GM12878 (cell line): ENCODE data around the gene RNFT2.

Experiments
- EZH2 ChIP-seq: IDR thresholded peaks from 2 replicates; pipeline ENCODE4 v1.6.1; 2012; ENCODE audit warnings: low read depth, mild to moderate bottlenecking, control low read depth, inconsistent platforms, low read length, borderline replicate concordance; ENCODE audit not compliant: control insufficient read depth
- SP1 ChIP-seq: IDR thresholded peaks from one replicate; pipeline ENCODE4 v1.6.1; 2011; ENCODE audit warnings: low read depth, low read length
- SRF ChIP-seq, 2 experiments: IDR thresholded peaks; 2 replicates each; pipeline ENCODE4 v1.6.1; 2011; ENCODE audit warnings: low read depth in 2 of 2, low read length in 2 of 2, mild to moderate bottlenecking in 1 of 2, moderate library complexity in 1 of 2
- TF ChIP-seq, protein P1 (sequence below): IDR thresholded peaks from 2 replicates; pipeline ENCODE4 v1.6.1; 2012; ENCODE audit warnings: improper control_type of control experiment, low read depth, low read length; ENCODE audit not compliant: insufficient replicate concordance
- TF ChIP-seq, protein P2 (sequence below): IDR thresholded peaks from 2 replicates; pipeline ENCODE4 v1.6.1; 2012; ENCODE audit warnings: low read depth, low read length, improper control_type of control experiment
- TF ChIP-seq, protein P3 (sequence below), 3 experiments: IDR thresholded peaks in 2 of 3; conservative IDR thresholded peaks in 1 of 3; 2 replicates each; pipeline ENCODE4 v1.5.1; 2011; ENCODE audit warnings: low read depth in 3 of 3, low read length in 3 of 3, mild to moderate bottlenecking in 3 of 3, control low read depth in 2 of 3, moderate library complexity in 2 of 3, inconsistent platforms in 1 of 3, mixed read lengths in 1 of 3; ENCODE audit not compliant: control insufficient read depth in 2 of 3, insufficient read depth in 1 of 3; ENCODE audit errors: extremely low read depth in 1 of 3
- TF ChIP-seq, protein P4 (sequence below): fragments of 450-650 bp; IDR thresholded peaks from 2 replicates; pipeline ENCODE4 v1.6.1; 2016; ENCODE audit warnings: mild to moderate bottlenecking

DNA sequence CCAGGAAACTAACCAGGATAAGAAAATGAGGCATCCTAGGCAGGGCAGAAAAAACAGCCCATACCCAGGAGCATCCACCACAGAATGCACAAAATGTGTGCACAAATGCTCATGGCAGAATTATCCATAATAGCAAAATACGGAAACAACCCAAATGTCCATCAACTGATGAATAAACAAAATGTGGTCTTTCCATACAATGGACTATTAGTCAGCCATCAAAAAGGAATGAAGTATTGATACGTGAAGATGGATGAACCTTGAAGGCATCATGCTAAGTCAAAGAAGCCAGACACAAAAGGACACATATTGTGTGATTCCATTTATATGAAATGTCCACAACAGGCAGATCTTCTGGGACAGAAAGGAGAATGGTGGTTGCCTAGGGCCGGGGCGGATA, 124.1 kb downstream of the RNFT2 start:
- TF ChIP-seq, protein P1, sequence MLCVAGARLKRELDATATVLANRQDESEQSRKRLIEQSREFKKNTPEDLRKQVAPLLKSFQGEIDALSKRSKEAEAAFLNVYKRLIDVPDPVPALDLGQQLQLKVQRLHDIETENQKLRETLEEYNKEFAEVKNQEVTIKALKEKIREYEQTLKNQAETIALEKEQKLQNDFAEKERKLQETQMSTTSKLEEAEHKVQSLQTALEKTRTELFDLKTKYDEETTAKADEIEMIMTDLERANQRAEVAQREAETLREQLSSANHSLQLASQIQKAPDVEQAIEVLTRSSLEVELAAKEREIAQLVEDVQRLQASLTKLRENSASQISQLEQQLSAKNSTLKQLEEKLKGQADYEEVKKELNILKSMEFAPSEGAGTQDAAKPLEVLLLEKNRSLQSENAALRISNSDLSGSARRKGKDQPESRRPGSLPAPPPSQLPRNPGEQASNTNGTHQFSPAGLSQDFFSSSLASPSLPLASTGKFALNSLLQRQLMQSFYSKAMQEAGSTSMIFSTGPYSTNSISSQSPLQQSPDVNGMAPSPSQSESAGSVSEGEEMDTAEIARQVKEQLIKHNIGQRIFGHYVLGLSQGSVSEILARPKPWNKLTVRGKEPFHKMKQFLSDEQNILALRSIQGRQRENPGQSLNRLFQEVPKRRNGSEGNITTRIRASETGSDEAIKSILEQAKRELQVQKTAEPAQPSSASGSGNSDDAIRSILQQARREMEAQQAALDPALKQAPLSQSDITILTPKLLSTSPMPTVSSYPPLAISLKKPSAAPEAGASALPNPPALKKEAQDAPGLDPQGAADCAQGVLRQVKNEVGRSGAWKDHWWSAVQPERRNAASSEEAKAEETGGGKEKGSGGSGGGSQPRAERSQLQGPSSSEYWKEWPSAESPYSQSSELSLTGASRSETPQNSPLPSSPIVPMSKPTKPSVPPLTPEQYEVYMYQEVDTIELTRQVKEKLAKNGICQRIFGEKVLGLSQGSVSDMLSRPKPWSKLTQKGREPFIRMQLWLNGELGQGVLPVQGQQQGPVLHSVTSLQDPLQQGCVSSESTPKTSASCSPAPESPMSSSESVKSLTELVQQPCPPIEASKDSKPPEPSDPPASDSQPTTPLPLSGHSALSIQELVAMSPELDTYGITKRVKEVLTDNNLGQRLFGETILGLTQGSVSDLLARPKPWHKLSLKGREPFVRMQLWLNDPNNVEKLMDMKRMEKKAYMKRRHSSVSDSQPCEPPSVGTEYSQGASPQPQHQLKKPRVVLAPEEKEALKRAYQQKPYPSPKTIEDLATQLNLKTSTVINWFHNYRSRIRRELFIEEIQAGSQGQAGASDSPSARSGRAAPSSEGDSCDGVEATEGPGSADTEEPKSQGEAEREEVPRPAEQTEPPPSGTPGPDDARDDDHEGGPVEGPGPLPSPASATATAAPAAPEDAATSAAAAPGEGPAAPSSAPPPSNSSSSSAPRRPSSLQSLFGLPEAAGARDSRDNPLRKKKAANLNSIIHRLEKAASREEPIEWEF, result no peak
- no peak for TF ChIP-seq SP1
- TF ChIP-seq, protein P2, sequence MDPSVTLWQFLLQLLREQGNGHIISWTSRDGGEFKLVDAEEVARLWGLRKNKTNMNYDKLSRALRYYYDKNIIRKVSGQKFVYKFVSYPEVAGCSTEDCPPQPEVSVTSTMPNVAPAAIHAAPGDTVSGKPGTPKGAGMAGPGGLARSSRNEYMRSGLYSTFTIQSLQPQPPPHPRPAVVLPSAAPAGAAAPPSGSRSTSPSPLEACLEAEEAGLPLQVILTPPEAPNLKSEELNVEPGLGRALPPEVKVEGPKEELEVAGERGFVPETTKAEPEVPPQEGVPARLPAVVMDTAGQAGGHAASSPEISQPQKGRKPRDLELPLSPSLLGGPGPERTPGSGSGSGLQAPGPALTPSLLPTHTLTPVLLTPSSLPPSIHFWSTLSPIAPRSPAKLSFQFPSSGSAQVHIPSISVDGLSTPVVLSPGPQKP, result no peak
- TF ChIP-seq, protein P3, sequence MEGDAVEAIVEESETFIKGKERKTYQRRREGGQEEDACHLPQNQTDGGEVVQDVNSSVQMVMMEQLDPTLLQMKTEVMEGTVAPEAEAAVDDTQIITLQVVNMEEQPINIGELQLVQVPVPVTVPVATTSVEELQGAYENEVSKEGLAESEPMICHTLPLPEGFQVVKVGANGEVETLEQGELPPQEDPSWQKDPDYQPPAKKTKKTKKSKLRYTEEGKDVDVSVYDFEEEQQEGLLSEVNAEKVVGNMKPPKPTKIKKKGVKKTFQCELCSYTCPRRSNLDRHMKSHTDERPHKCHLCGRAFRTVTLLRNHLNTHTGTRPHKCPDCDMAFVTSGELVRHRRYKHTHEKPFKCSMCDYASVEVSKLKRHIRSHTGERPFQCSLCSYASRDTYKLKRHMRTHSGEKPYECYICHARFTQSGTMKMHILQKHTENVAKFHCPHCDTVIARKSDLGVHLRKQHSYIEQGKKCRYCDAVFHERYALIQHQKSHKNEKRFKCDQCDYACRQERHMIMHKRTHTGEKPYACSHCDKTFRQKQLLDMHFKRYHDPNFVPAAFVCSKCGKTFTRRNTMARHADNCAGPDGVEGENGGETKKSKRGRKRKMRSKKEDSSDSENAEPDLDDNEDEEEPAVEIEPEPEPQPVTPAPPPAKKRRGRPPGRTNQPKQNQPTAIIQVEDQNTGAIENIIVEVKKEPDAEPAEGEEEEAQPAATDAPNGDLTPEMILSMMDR (IDR thresholded peaks at IDR 0.05 in 2 of 3, conservative IDR thresholded peaks at IDR 0.05 in 1 of 3; ENCODE audit: control insufficient read depth in 2 of 3, extremely low read depth in 1 of 3, insufficient read depth in 1 of 3, low read depth in 3 of 3, low read length in 3 of 3), result no peak
- TF ChIP-seq, protein P4, sequence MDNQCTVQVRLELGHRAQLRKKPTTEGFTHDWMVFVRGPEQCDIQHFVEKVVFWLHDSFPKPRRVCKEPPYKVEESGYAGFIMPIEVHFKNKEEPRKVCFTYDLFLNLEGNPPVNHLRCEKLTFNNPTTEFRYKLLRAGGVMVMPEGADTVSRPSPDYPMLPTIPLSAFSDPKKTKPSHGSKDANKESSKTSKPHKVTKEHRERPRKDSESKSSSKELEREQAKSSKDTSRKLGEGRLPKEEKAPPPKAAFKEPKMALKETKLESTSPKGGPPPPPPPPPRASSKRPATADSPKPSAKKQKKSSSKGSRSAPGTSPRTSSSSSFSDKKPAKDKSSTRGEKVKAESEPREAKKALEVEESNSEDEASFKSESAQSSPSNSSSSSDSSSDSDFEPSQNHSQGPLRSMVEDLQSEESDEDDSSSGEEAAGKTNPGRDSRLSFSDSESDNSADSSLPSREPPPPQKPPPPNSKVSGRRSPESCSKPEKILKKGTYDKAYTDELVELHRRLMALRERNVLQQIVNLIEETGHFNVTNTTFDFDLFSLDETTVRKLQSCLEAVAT, result no peak
- no peak for TF ChIP-seq EZH2
- no peak for TF ChIP-seq SRF (IDR thresholded peaks at IDR 0.05; ENCODE audit: low read depth in 2 of 2, low read length in 2 of 2)
